ENCODE results near the gene SLC39A11.

The SLC39A11 gene

DNA sequence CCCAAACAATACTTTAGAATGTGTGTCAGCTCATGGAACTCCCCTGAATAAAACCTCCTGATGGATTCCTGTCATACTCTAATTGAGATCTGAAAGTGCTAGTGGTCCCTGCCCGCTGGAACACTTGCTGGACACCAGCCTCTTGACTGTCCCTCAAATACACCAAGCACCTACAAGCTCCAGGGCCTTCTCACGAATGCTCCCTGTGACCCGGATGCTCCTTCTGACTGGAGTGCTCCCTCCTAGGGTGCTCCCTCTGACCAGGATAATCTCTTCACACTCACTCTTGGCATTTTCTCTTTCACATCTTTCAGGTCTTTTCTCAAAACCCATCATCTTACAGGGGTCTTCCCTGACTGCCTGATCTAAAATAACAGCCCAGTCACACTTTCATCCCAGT is 205.9 kb downstream of the SLC39A11 start:
- no peaks in the 10 kb centered on the region for H3K4me1 Mint-ChIP-seq
- H3K27me3 Mint-ChIP-seq (ENCODE audit: low read depth) = no peaks in the 10 kb centered on the region
- H3K36me3 Mint-ChIP-seq (ENCODE audit: low read depth) = peaks cover 4% of the 10 kb centered on the region
- H3K4me3 Mint-ChIP-seq = no peak overlapping the region
- H3K27ac Mint-ChIP-seq = no peak overlapping the region
- peaks cover 6% of the 10 kb centered on the region for H3K9me3 Mint-ChIP-seq
- TF ChIP-seq, protein P1, sequence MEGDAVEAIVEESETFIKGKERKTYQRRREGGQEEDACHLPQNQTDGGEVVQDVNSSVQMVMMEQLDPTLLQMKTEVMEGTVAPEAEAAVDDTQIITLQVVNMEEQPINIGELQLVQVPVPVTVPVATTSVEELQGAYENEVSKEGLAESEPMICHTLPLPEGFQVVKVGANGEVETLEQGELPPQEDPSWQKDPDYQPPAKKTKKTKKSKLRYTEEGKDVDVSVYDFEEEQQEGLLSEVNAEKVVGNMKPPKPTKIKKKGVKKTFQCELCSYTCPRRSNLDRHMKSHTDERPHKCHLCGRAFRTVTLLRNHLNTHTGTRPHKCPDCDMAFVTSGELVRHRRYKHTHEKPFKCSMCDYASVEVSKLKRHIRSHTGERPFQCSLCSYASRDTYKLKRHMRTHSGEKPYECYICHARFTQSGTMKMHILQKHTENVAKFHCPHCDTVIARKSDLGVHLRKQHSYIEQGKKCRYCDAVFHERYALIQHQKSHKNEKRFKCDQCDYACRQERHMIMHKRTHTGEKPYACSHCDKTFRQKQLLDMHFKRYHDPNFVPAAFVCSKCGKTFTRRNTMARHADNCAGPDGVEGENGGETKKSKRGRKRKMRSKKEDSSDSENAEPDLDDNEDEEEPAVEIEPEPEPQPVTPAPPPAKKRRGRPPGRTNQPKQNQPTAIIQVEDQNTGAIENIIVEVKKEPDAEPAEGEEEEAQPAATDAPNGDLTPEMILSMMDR (IDR thresholded peaks at IDR 0.05; ENCODE audit: unreplicated experiment in 3 of 3) = no peak

DNA sequence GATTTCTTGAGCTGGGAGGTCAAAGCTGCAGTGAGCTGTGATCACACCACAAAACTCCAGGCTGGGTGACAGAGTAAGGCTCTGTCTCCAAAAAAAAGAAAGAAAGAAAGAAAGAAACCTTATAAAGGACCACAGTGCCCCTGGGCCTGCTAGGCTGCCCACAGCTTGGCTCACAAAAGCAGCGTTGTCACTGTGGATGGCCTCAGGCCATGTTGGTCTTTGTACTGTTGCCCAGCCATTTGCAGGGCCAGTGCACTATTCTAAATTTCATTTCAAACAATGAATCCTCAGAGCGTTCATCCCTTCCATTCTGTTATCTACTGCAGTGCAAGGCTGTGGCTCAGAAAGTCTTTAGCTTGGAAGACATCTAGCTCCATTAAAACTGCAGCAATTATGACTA is 208.4 kb downstream of the SLC39A11 start:
- no peaks in the 10 kb centered on the region for H3K4me1 Mint-ChIP-seq
- no peak overlapping the region for H3K4me3 Mint-ChIP-seq
- H3K27ac Mint-ChIP-seq = no peak overlapping the region
- TF ChIP-seq, protein P1 (IDR thresholded peaks at IDR 0.05; ENCODE audit: unreplicated experiment in 3 of 3) = no peak
- H3K36me3 Mint-ChIP-seq (ENCODE audit: low read depth) = peaks cover 17% of the 10 kb centered on the region
- no peaks in the 10 kb centered on the region for H3K27me3 Mint-ChIP-seq (ENCODE audit: low read depth)
- peaks cover 19% of the 10 kb centered on the region for H3K9me3 Mint-ChIP-seq

DNA sequence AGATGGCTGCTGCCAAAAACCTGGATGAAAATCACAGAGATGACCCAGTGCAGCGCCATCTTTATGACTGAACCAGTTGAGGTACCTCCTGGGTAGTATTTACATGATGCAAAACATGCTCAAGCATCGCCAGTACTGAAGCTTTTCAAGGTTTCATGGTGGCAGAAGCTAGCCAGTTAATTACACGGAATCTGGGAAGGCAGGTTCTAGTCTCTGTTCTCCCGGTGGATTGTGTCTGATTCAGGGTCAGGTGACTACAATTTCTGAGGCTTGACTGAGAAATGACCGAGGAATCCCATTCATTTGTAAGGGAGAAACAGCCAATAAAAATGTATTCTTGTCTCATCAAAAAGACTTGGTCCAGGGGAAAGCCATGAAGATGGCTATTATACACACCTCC is 209.1 kb downstream of the SLC39A11 start:
- Mint-ChIP-seq H3K9me3 (peaks cover 26% of the 10 kb centered on the region), H3K4me1 (no peaks in the 10 kb centered on the region), H3K36me3 (ENCODE audit: low read depth) (peaks cover 17% of the 10 kb centered on the region), H3K27me3 (ENCODE audit: low read depth) (no peaks in the 10 kb centered on the region), H3K4me3 (no peak overlapping the region), H3K27ac (no peak overlapping the region)
- TF ChIP-seq, protein P1 (IDR thresholded peaks at IDR 0.05; ENCODE audit: unreplicated experiment in 3 of 3) = no peak

DNA sequence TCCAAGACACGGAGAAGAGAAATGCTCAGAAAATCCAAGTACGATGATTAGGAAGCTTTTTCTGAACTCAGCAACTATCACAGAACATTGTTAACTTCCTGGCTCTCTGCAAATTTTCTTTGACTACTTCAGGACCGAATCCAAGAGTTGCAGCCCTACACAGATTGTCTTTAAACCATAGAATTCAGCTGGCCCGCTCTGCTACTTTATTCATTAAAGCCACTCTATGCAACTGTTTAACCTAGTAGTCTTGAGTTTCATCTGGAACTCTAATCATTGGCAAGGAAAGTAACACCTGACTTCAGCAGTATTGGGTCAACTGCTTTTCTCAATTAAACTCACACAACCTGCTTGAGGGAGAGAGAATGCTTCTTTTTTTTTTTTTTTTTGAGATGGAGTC is 210.1 kb downstream of the SLC39A11 start:
- no peaks in the 10 kb centered on the region for H3K27me3 Mint-ChIP-seq (ENCODE audit: low read depth)
- H3K27ac Mint-ChIP-seq = no peak overlapping the region
- peaks cover 17% of the 10 kb centered on the region for H3K36me3 Mint-ChIP-seq (ENCODE audit: low read depth)
- H3K9me3 Mint-ChIP-seq = peaks cover 30% of the 10 kb centered on the region
- H3K4me1 Mint-ChIP-seq = no peaks in the 10 kb centered on the region
- H3K4me3 Mint-ChIP-seq = no peak overlapping the region
- TF ChIP-seq, protein P1 (IDR thresholded peaks at IDR 0.05; ENCODE audit: unreplicated experiment in 3 of 3) = no peak

DNA sequence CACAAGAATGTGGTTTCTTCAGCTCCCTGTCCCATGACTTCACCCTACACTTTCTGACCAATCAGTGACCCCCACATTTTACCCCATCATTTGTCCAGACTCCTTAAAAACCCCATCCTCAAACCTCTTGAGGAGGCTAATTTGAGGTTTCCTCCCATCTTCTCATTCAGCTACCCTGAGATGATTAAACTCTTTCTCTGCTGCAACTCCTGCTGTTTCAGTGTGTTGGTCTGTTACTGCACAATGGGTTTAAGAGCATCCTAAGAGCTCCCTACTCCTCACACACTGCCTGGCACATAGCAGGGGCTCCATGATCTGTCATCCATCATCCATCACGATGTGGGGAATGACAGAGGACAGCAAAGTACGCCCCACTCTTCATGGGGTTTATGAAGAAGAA is 212.6 kb downstream of the SLC39A11 start:
- H3K9me3 Mint-ChIP-seq = peaks cover 49% of the 10 kb centered on the region
- H3K27ac Mint-ChIP-seq = no peak overlapping the region
- H3K4me3 Mint-ChIP-seq = no peak overlapping the region
- peaks cover 23% of the 10 kb centered on the region for H3K36me3 Mint-ChIP-seq (ENCODE audit: low read depth)
- no peaks in the 10 kb centered on the region for H3K4me1 Mint-ChIP-seq
- no peaks in the 10 kb centered on the region for H3K27me3 Mint-ChIP-seq (ENCODE audit: low read depth)
- TF ChIP-seq, protein P1 (IDR thresholded peaks at IDR 0.05; ENCODE audit: unreplicated experiment in 3 of 3) = no peak

DNA sequence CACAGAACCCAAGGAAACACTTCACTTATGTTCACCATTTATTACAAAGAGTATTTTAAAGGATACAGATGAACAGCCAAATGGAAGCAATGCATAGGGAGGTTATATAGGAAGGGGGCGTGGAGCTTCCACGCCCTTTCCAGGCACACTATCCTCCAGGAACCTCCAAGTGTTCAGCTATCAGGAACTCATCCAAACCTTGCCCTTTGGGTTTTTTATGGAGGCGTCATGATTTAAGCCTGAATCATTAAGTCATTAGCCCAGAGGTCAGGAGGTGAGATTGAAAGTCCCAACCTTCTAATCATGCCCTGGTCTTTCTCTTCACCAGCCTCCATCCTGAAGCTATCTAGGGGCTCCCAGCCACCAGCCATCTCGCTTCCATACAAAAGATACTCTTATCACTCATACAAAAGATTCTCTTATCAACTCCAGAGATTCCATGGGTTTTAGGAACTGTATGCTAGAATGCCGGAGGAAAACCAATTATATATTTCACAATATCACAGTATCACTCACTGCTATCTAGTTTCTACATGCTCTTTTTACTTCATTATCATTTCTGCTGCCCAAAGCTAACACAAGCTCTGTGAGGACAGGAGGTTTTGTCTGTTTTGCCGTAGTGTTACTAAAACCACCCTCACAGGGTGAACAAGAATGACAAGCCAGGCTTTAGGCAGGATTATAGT is 213.4 kb downstream of the SLC39A11 start:
- Mint-ChIP-seq H3K4me1 (no peaks in the 10 kb centered on the region), H3K9me3 (peaks cover 51% of the 10 kb centered on the region), H3K4me3 (no peak overlapping the region), H3K27me3 (ENCODE audit: low read depth) (no peaks in the 10 kb centered on the region), H3K27ac (no peak overlapping the region), H3K36me3 (ENCODE audit: low read depth) (peaks cover 23% of the 10 kb centered on the region)
- TF ChIP-seq, protein P1 (IDR thresholded peaks at IDR 0.05; ENCODE audit: unreplicated experiment in 3 of 3) = no peak
